ENCODE measurements around the gene RASGRF2.

RASGRF2 gene

GRCh38 chr5:80964919-80965318, 4.8 kb downstream of the RASGRF2 start:
- Histone ChIP-seq H3K9me3 (ENCODE audit: control extremely low read depth in 1 of 5, control insufficient read depth in 4 of 5, insufficient read depth in 2 of 5, low read depth in 1 of 5, low read length in 4 of 5) (no peaks in the 10 kb centered on the region), H3K27me3 (replicated peaks in 2 of 5; ENCODE audit: control insufficient read depth in 4 of 5, insufficient read depth in 5 of 5, low read length in 4 of 5) (peaks cover 5 to 55% (median 18%) of the 10 kb centered on the region in 5 experiments), H3K36me3 (ENCODE audit: control insufficient read depth in 4 of 4, insufficient read depth in 4 of 4, low read length in 3 of 4) (no peaks in the 10 kb centered on the region), H3K4me1 (ENCODE audit: control extremely low read depth in 1 of 4, control insufficient read depth in 4 of 4, insufficient read depth in 4 of 4, low read length in 3 of 4) (peaks cover 0 to 16% (median 11%) of the 10 kb centered on the region in 4 experiments), H3K4me3 (ENCODE audit: control insufficient read depth in 1 of 7, extremely low read depth in 1 of 7, insufficient read depth in 4 of 7, low read depth in 2 of 7, low read length in 6 of 7) (no peak overlapping the region), H3K27ac (ENCODE audit: insufficient read depth in 1 of 2, low read depth in 1 of 2, low read length in 2 of 2, poor library complexity in 1 of 2, severe bottlenecking in 2 of 2) (no peak overlapping the region)
- no CpG with 5 or more reads among the region's 5 CpGs for WGBS (ENCODE audit: insufficient coverage)
- ChIA-PET CTCF (no interaction called here), POLR2A (no interaction called here)
- DNase-seq = no peak

- 83% methylated on average over 2 of the region's 2 CpGs for WGBS (ENCODE audit: insufficient coverage)
- ChIA-PET CTCF (interaction anchor here (0.9 to 1.1 kb wide), 2 partner anchors 12 to 196 kb away, joined by 3 read pairs; no protein-coding TSS in a partner anchor), POLR2A (no interaction called here)
- Histone ChIP-seq H3K27me3 (replicated peaks in 2 of 5; ENCODE audit: control insufficient read depth in 4 of 5, insufficient read depth in 5 of 5, low read length in 4 of 5) (peaks cover 4 to 30% (median 9%) of the 10 kb centered on the region in 5 experiments), H3K4me1 (ENCODE audit: control extremely low read depth in 1 of 4, control insufficient read depth in 4 of 4, insufficient read depth in 4 of 4, low read length in 3 of 4) (no peaks in the 10 kb centered on the region), H3K4me3 (ENCODE audit: control insufficient read depth in 1 of 7, extremely low read depth in 1 of 7, insufficient read depth in 4 of 7, low read depth in 2 of 7, low read length in 6 of 7) (no peak overlapping the region), H3K27ac (ENCODE audit: insufficient read depth in 1 of 2, low read depth in 1 of 2, low read length in 2 of 2, poor library complexity in 1 of 2, severe bottlenecking in 2 of 2) (no peak overlapping the region), H3K36me3 (ENCODE audit: control insufficient read depth in 4 of 4, insufficient read depth in 4 of 4, low read length in 3 of 4) (no peaks in the 10 kb centered on the region), H3K9me3 (ENCODE audit: control extremely low read depth in 1 of 5, control insufficient read depth in 4 of 5, insufficient read depth in 2 of 5, low read depth in 1 of 5, low read length in 4 of 5) (no peaks in the 10 kb centered on the region)
- no peak for DNase-seq
Observed at GRCh38 chr5:80967500-80968181, 7.5 kb downstream of the RASGRF2 start.

- Histone ChIP-seq H3K4me3 (ENCODE audit: control insufficient read depth in 1 of 7, extremely low read depth in 1 of 7, insufficient read depth in 4 of 7, low read depth in 2 of 7, low read length in 6 of 7) (no peak overlapping the region), H3K36me3 (ENCODE audit: control insufficient read depth in 4 of 4, insufficient read depth in 4 of 4, low read length in 3 of 4) (no peaks in the 10 kb centered on the region), H3K27ac (ENCODE audit: insufficient read depth in 1 of 2, low read depth in 1 of 2, low read length in 2 of 2, poor library complexity in 1 of 2, severe bottlenecking in 2 of 2) (no peak overlapping the region), H3K4me1 (ENCODE audit: control extremely low read depth in 1 of 4, control insufficient read depth in 4 of 4, insufficient read depth in 4 of 4, low read length in 3 of 4) (no peaks in the 10 kb centered on the region), H3K27me3 (replicated peaks in 2 of 5; ENCODE audit: control insufficient read depth in 4 of 5, insufficient read depth in 5 of 5, low read length in 4 of 5) (no peaks in the 10 kb centered on the region), H3K9me3 (ENCODE audit: control extremely low read depth in 1 of 5, control insufficient read depth in 4 of 5, insufficient read depth in 2 of 5, low read depth in 1 of 5, low read length in 4 of 5) (no peaks in the 10 kb centered on the region)
- no peak for DNase-seq
- ChIA-PET POLR2A (no interaction called here), CTCF (interaction anchor here (1.6 kb wide), 1 partner anchor 10 kb away, joined by 3 read pairs; no protein-coding TSS in a partner anchor)
- 84% methylated on average over 2 of the region's 4 CpGs for WGBS (ENCODE audit: insufficient coverage)
Observed at GRCh38 chr5:80973027-80973426, 12.9 kb downstream of the RASGRF2 start.

GRCh38 chr5:80975065-80975464, 14.9 kb downstream of the RASGRF2 start:
- H3K27ac ChIP-seq (ENCODE audit: insufficient read depth in 1 of 2, low read depth in 1 of 2, low read length in 2 of 2, poor library complexity in 1 of 2, severe bottlenecking in 2 of 2) = no peak overlapping the region
- no peaks in the 10 kb centered on the region for H3K9me3 ChIP-seq (ENCODE audit: control extremely low read depth in 1 of 5, control insufficient read depth in 4 of 5, insufficient read depth in 2 of 5, low read depth in 1 of 5, low read length in 4 of 5)
- no CpG with 5 or more reads among the region's 5 CpGs for WGBS (ENCODE audit: insufficient coverage)
- DNase-seq = no peak
- H3K4me1 ChIP-seq (ENCODE audit: control extremely low read depth in 1 of 4, control insufficient read depth in 4 of 4, insufficient read depth in 4 of 4, low read length in 3 of 4) = no peaks in the 10 kb centered on the region
- H3K36me3 ChIP-seq (ENCODE audit: control insufficient read depth in 4 of 4, insufficient read depth in 4 of 4, low read length in 3 of 4) = no peaks in the 10 kb centered on the region
- no peak overlapping the region for H3K4me3 ChIP-seq (ENCODE audit: control insufficient read depth in 1 of 7, extremely low read depth in 1 of 7, insufficient read depth in 4 of 7, low read depth in 2 of 7, low read length in 6 of 7)
- POLR2A ChIA-PET = interaction anchor here (0.6 kb wide), 1 partner anchor 613 kb away, joined by 3 read pairs; no protein-coding TSS in a partner anchor
- no peaks in the 10 kb centered on the region for H3K27me3 ChIP-seq (replicated peaks in 2 of 5; ENCODE audit: control insufficient read depth in 4 of 5, insufficient read depth in 5 of 5, low read length in 4 of 5)
- CTCF ChIA-PET = no interaction called here

GRCh38 chr5:80976985-80977384, 16.8 kb downstream of the RASGRF2 start:
- Histone ChIP-seq H3K9me3 (ENCODE audit: control extremely low read depth in 1 of 5, control insufficient read depth in 4 of 5, insufficient read depth in 2 of 5, low read depth in 1 of 5, low read length in 4 of 5) (peaks cover 0 to 2% (median 0%) of the 10 kb centered on the region in 5 experiments), H3K4me1 (ENCODE audit: control extremely low read depth in 1 of 4, control insufficient read depth in 4 of 4, insufficient read depth in 4 of 4, low read length in 3 of 4) (no peaks in the 10 kb centered on the region), H3K27ac (ENCODE audit: insufficient read depth in 1 of 2, low read depth in 1 of 2, low read length in 2 of 2, poor library complexity in 1 of 2, severe bottlenecking in 2 of 2) (no peak overlapping the region), H3K36me3 (ENCODE audit: control insufficient read depth in 4 of 4, insufficient read depth in 4 of 4, low read length in 3 of 4) (no peaks in the 10 kb centered on the region), H3K27me3 (replicated peaks in 2 of 5; ENCODE audit: control insufficient read depth in 4 of 5, insufficient read depth in 5 of 5, low read length in 4 of 5) (no peaks in the 10 kb centered on the region), H3K4me3 (ENCODE audit: control insufficient read depth in 1 of 7, extremely low read depth in 1 of 7, insufficient read depth in 4 of 7, low read depth in 2 of 7, low read length in 6 of 7) (no peak overlapping the region)
- POLR2A ChIA-PET = interaction anchor here (0.8 kb wide), 1 partner anchor 36 kb away, joined by 3 read pairs; no protein-coding TSS in a partner anchor
- DNase-seq = no peak
- WGBS (ENCODE audit: insufficient coverage) = 100% methylated on average over 2 of the region's 4 CpGs
- CTCF ChIA-PET = interaction anchor here (1.0 kb wide), 1 partner anchor 9 kb away, joined by 3 read pairs; no protein-coding TSS in a partner anchor

GRCh38 chr5:80977764-80978163, 17.6 kb downstream of the RASGRF2 start:
- no CpG with 5 or more reads among the region's 1 CpG for WGBS (ENCODE audit: insufficient coverage)
- Histone ChIP-seq H3K4me3 (ENCODE audit: control insufficient read depth in 1 of 7, extremely low read depth in 1 of 7, insufficient read depth in 4 of 7, low read depth in 2 of 7, low read length in 6 of 7) (no peak overlapping the region), H3K27me3 (replicated peaks in 2 of 5; ENCODE audit: control insufficient read depth in 4 of 5, insufficient read depth in 5 of 5, low read length in 4 of 5) (no peaks in the 10 kb centered on the region), H3K27ac (ENCODE audit: insufficient read depth in 1 of 2, low read depth in 1 of 2, low read length in 2 of 2, poor library complexity in 1 of 2, severe bottlenecking in 2 of 2) (no peak overlapping the region), H3K4me1 (ENCODE audit: control extremely low read depth in 1 of 4, control insufficient read depth in 4 of 4, insufficient read depth in 4 of 4, low read length in 3 of 4) (no peaks in the 10 kb centered on the region), H3K9me3 (ENCODE audit: control extremely low read depth in 1 of 5, control insufficient read depth in 4 of 5, insufficient read depth in 2 of 5, low read depth in 1 of 5, low read length in 4 of 5) (peaks cover 0 to 2% (median 0%) of the 10 kb centered on the region in 5 experiments), H3K36me3 (ENCODE audit: control insufficient read depth in 4 of 4, insufficient read depth in 4 of 4, low read length in 3 of 4) (no peaks in the 10 kb centered on the region)
- CTCF ChIA-PET = no interaction called here
- POLR2A ChIA-PET = interaction anchor here (0.8 kb wide), 1 partner anchor 36 kb away, joined by 3 read pairs; no protein-coding TSS in a partner anchor
- no peak for DNase-seq

- peaks cover 0 to 2% (median 0%) of the 10 kb centered on the region in 5 experiments for H3K9me3 ChIP-seq (ENCODE audit: control extremely low read depth in 1 of 5, control insufficient read depth in 4 of 5, insufficient read depth in 2 of 5, low read depth in 1 of 5, low read length in 4 of 5)
- ChIA-PET CTCF (no interaction called here), POLR2A (no interaction called here)
- H3K27me3 ChIP-seq (replicated peaks in 2 of 5; ENCODE audit: control insufficient read depth in 4 of 5, insufficient read depth in 5 of 5, low read length in 4 of 5) = no peaks in the 10 kb centered on the region
- no peak overlapping the region for H3K4me3 ChIP-seq (ENCODE audit: control insufficient read depth in 1 of 7, extremely low read depth in 1 of 7, insufficient read depth in 4 of 7, low read depth in 2 of 7, low read length in 6 of 7)
- H3K4me1 ChIP-seq (ENCODE audit: control extremely low read depth in 1 of 4, control insufficient read depth in 4 of 4, insufficient read depth in 4 of 4, low read length in 3 of 4) = no peaks in the 10 kb centered on the region
- no peak overlapping the region for H3K27ac ChIP-seq (ENCODE audit: insufficient read depth in 1 of 2, low read depth in 1 of 2, low read length in 2 of 2, poor library complexity in 1 of 2, severe bottlenecking in 2 of 2)
- WGBS (ENCODE audit: insufficient coverage) = no CpG with 5 or more reads among the region's 1 CpG
- DNase-seq = no peak
- H3K36me3 ChIP-seq (ENCODE audit: control insufficient read depth in 4 of 4, insufficient read depth in 4 of 4, low read length in 3 of 4) = no peaks in the 10 kb centered on the region
Observed at GRCh38 chr5:80978772-80979317, 18.7 kb downstream of the RASGRF2 start.
